K562 (cell line): ENCODE data around the gene MIEF1. TPM values are rescaled to one million over a fixed set of nuclear protein-coding genes. Genes with fewer than 3 reads are reported as not detected.

Source experiments
- ATAC-seq: fragments of 200-7000 bp; cut with Tn5 transposase; 3 replicates; pipeline ENCODE4 v1.9.1; 2020; ENCODE audit warnings: moderate library complexity
- BruUV-seq: library from RNA; stranded (reverse); fragments of 400-500 nt; replicated peaks from 2 replicates; lab custom pipeline; 2021; lab: Mats Ljungman, UMichigan
- CTCF ChIA-PET: fragments of 300-600 bp; formaldehyde crosslinking; extraction: SDS; loops from one replicate; lab custom pipeline; 2021; ENCODE audit warnings: low intra/inter-chr PET ratio; lab: Yijun Ruan, JAX
- POLR2A ChIA-PET: fragments of 300-600, 350-650 bp; sonication (Branson Sonifier 250); formaldehyde crosslinking; extraction: SDS; loops from one replicate; lab custom pipeline; 2021; ENCODE audit warnings: antibody characterized with exemption, inconsistent platforms; lab: Yijun Ruan, JAX
- DNase-seq, 4 experiments: peaks; one replicate each; pipeline versions ENCODE4 v3.0.0 to v3.0.0-alpha.2; 2011 to 2018; ENCODE audit warnings: low spot score in 3 of 4, mixed read lengths in 3 of 4; ENCODE audit errors: extremely low read depth in 1 of 4
- FAIRE-seq: peaks from 2 replicates; lab custom pipeline; 2011; peaks lifted over from hg19 to GRCh38; lab: Jason Lieb, UNC
- H2AFZ ChIP-seq: 2 replicates; pipeline ENCODE4 v1.6.0; 2011; ENCODE audit warnings: low read depth, low read length, control low read depth, inconsistent platforms
- H3K27ac ChIP-seq: fragments of 200-600 bp; 3 replicates; pipeline ENCODE4 v1.8.0; 2011; ENCODE audit warnings: low read depth, mild to moderate bottlenecking, control low read depth, inconsistent platforms, low read length, moderate library complexity, mixed read lengths; ENCODE audit errors: extremely low read depth
- H3K27me3 ChIP-seq, 2 experiments: fragments of 300-600 bp in 1 of 2; 2 replicates in 1 of 2; 3 replicates in 1 of 2; pipeline versions ENCODE4 v1.6.0 to v1.8.0; 2011; ENCODE audit warnings: inconsistent platforms in 2 of 2, low read length in 2 of 2, mild to moderate bottlenecking in 1 of 2, mixed read lengths in 1 of 2, moderate library complexity in 1 of 2; ENCODE audit not compliant: control insufficient read depth in 2 of 2, insufficient read depth in 2 of 2
- H3K36me3 ChIP-seq: fragments of 300-600 bp; 3 replicates; pipeline ENCODE4 v1.8.0; 2011; ENCODE audit warnings: mild to moderate bottlenecking, low read length, inconsistent platforms; ENCODE audit not compliant: control insufficient read depth, insufficient read depth
- H3K4me1 ChIP-seq, 2 experiments: fragments of 200-600 bp in 1 of 2; replicated peaks in 1 of 2; 2 replicates in 1 of 2; 3 replicates in 1 of 2; pipeline versions ENCODE4 v1.5.1 to v1.8.0; 2011; ENCODE audit warnings: inconsistent platforms in 2 of 2, low read length in 2 of 2, mild to moderate bottlenecking in 1 of 2, mixed read lengths in 1 of 2, moderate library complexity in 1 of 2; ENCODE audit not compliant: control insufficient read depth in 2 of 2, insufficient read depth in 2 of 2
- H3K4me2 ChIP-seq: 2 replicates; pipeline ENCODE4 v1.6.1; 2011; ENCODE audit warnings: low read length, control low read depth, inconsistent platforms, mixed read lengths; ENCODE audit not compliant: insufficient read depth
- H3K4me3 ChIP-seq: fragments of 200-600 bp; sonication (generic), shearing (Covaris generic); 2 replicates; pipeline ENCODE4 v1.5.1; 2016; ENCODE audit warnings: control low read depth, inconsistent platforms
- H3K79me2 ChIP-seq: fragments of 200-600 bp; 3 replicates; pipeline ENCODE4 v1.8.0; 2011; ENCODE audit warnings: low read length, inconsistent platforms; ENCODE audit not compliant: control insufficient read depth, insufficient read depth
- H3K9ac ChIP-seq, 2 experiments: 2 replicates each; pipeline versions ENCODE4 v1.6.0 to v1.6.1; 2011; ENCODE audit warnings: low read depth in 2 of 2, low read length in 2 of 2, control low read depth in 1 of 2, inconsistent platforms in 1 of 2, mild to moderate bottlenecking in 1 of 2, mixed read lengths in 1 of 2; ENCODE audit not compliant: insufficient read depth in 1 of 2
- H3K9me1 ChIP-seq: one replicate; pipeline ENCODE4 v1.6.0; 2011; ENCODE audit warnings: inconsistent platforms, mild to moderate bottlenecking, low read length, moderate library complexity; ENCODE audit not compliant: control insufficient read depth, insufficient read depth
- H3K9me3 ChIP-seq: replicated peaks from 2 replicates; pipeline ENCODE4 v1.5.1; 2011; ENCODE audit warnings: low read depth, low read length, inconsistent platforms; ENCODE audit not compliant: control insufficient read depth, insufficient read depth
- H4K20me1 ChIP-seq: replicated peaks from 2 replicates; pipeline ENCODE4 v1.6.1; 2011; ENCODE audit warnings: low read length, inconsistent platforms, mixed read lengths; ENCODE audit not compliant: control insufficient read depth, insufficient read depth
- CTCF ChIP-seq, 3 experiments: IDR thresholded peaks in 2 of 3; conservative IDR thresholded peaks in 1 of 3; 2 replicates each; pipeline ENCODE4 v1.5.1; 2011 to 2012; ENCODE audit warnings: low read length in 3 of 3, mild to moderate bottlenecking in 3 of 3, control low read depth in 2 of 3, improper control_type of control experiment in 1 of 3, inconsistent platforms in 1 of 3, low read depth in 1 of 3, mixed read lengths in 1 of 3, moderate library complexity in 1 of 3; ENCODE audit not compliant: insufficient read depth in 2 of 3
- MEIS2 ChIP-seq: fragments of 450-650 bp; IDR thresholded peaks from 2 replicates; pipeline ENCODE4 v1.6.1; 2014; ENCODE audit warnings: mild to moderate bottlenecking; ENCODE audit not compliant: partially characterized antibody
- RBM39 ChIP-seq: fragments of 200-400 bp; formaldehyde crosslinking; optimal IDR thresholded peaks from 2 replicates; pipeline ENCODE3; 2018; ENCODE audit warnings: low read depth, low read length
- SIN3A ChIP-seq, 2 experiments: fragments of 150-350 bp in 1 of 2; IDR thresholded peaks; 2 replicates each; pipeline ENCODE4 v1.6.1; 2011 to 2016; ENCODE audit warnings: borderline replicate concordance in 2 of 2, low read depth in 2 of 2, low read length in 2 of 2, mild to moderate bottlenecking in 2 of 2, moderate library complexity in 2 of 2; ENCODE audit not compliant: control insufficient read depth in 1 of 2
- SMARCA4 ChIP-seq: fragments of 450-650 bp; IDR thresholded peaks from 2 replicates; pipeline ENCODE4 v1.6.1; 2016
- STAG1 ChIP-seq: sonication (generic); formaldehyde crosslinking; IDR thresholded peaks from 2 replicates; pipeline ENCODE4 v1.5.0; 2020; ENCODE audit warnings: missing genetic modification reagents, borderline replicate concordance
- ZNF407 ChIP-seq: fragments of 450-650 bp; IDR thresholded peaks from 2 replicates; pipeline ENCODE4 v1.6.1; 2016; ENCODE audit warnings: low read depth
- ZNF785 ChIP-seq: fragments of 250-450 bp; sonication (Bioruptor Pico); IDR thresholded peaks from 2 replicates; pipeline ENCODE4 v1.4.0; 2020; ENCODE audit warnings: mild to moderate bottlenecking
- WGBS: fragments of 100-300 bp; shearing (Covaris generic); methylation state at CpG from one replicate; pipeline ENCODE4 v1.1.6; 2016; ENCODE audit warnings: low coverage, mixed read lengths; ENCODE audit not compliant: insufficient coverage; ENCODE audit errors: missing lambda C conversion rate; 5-methylcytosine and 5-hydroxymethylcytosine counted together
- in situ Hi-C: fragments of 300-500 bp; cut with MboI; formaldehyde crosslinking; loops from 4 replicates; pipeline ENCODE4 v1.15.0; 2018; ENCODE audit warnings: inconsistent platforms, mixed read lengths
- intact Hi-C: fragments of 100-400 bp; cut with micrococcal nuclease; formaldehyde crosslinking; loops from 2 replicates; pipeline ENCODE4 v1.14.2; 2022
- polyA plus RNA-seq, 8 experiments: library from polyadenylated mRNA; depleted of rRNA in 4 of 8; stranded (reverse) in 5 of 8; unstranded in 3 of 8; fragments of >200 nt; fragmentation: Nextera tagmentation in 2 of 8; fragmentation: Illumina TruSeq in 1 of 8; extraction: Ambion mirVana in 2 of 8; extraction: Trizol in 1 of 8; gene quantifications; 2 replicates each; pipeline versions ENCODE4 v1.2.1 to v1.2.3, GENCODE V29; 2011 to 2014; ENCODE audit warnings: inconsistent platforms in 1 of 8, missing spikeins in 1 of 8
- total RNA-seq, 7 experiments: library from RNA; depleted of rRNA in 6 of 7; stranded (reverse); fragments of >200 nt in 6 of 7; fragmentation: Illumina TruSeq in 2 of 7; extraction: Trizol in 2 of 7; gene quantifications; 2 replicates each; pipeline versions ENCODE4 v1.2.1 to v1.2.3, GENCODE V29; 2011 to 2021; ENCODE audit warnings: low replicate concordance in 1 of 7

The MIEF1 gene
- total and polyA plus RNA-seq, 9 of the 15 experiments (the other 6 are each of a cell fraction or from before 2014, with no cell fraction given), result 10.9 to 51.8 (median 25.5) TPM

GRCh38 chr22:39556970-39557841, 55.1 kb downstream of the MIEF1 start (continued):
- TF ChIP-seq CTCF (IDR thresholded peaks at IDR 0.05 in 2 of 3, conservative IDR thresholded peaks at IDR 0.05 in 1 of 3; ENCODE audit: insufficient read depth in 2 of 3, low read depth in 1 of 3, low read length in 3 of 3) (peak; percentile 40 to 63 (median 61); a peak in 5 of 6 replicates), RBM39 (no peak), SIN3A (IDR thresholded peaks at IDR 0.05; ENCODE audit: borderline replicate concordance in 2 of 2, control insufficient read depth in 1 of 2, low read depth in 2 of 2, low read length in 2 of 2) (no peak), ZNF785 (CRISPR knock-in tag) (no peak), STAG1 (peak; percentile 63; the same call in 1 of the 2 replicates), SMARCA4 (no peak), MEIS2 (no peak)

GRCh38 chr22:39558254-39558727, 56.2 kb downstream of the MIEF1 start:
- FAIRE-seq, result no peak
- Histone ChIP-seq H3K4me3 (0 out of 2 replicates have a peak overlapping the region, but pooled peaks have one; percentile 6), H2AFZ (no peak overlapping the region), H3K36me3 (no peaks in the 10 kb centered on the region), H3K79me2 (no peaks in the 10 kb centered on the region), H3K4me1 (peaks cover 0 to 31% of the 10 kb centered on the region in 2 experiments; a peak in 3 of 5 replicates), H3K9me3 (no peaks in the 10 kb centered on the region), H3K9ac (no peak overlapping the region), H3K27me3 (no peaks in the 10 kb centered on the region), H4K20me1 (0 out of 2 replicates have a peak, but pooled peaks cover 4% of the 10 kb centered on the region), H3K27ac (no peak overlapping the region), H3K4me2 (no peak overlapping the region), H3K9me1 (no peaks in the 10 kb centered on the region)
- WGBS, result 82% methylated on average over 8 of the region's 34 CpGs
- intact Hi-C loops (loop anchor here (5.0 kb wide), 1 partner anchor 464 kb away; no protein-coding TSS in a partner anchor), in situ Hi-C loops (no loop called here)
- ChIA-PET CTCF (no interaction called here), POLR2A (interaction anchor here (0.8 to 1.9 kb wide), 3 partner anchors 13 to 486 kb away, joined by 3 to 5 read pairs (median 3); partner anchors contain the start of gene CACNA1I)
- no peak for DNase-seq
- no TSS peak for BruUV-seq
- ATAC-seq, result no peak
- TF ChIP-seq ZNF407, result no peak
